HCT116 (cell line): ENCODE results near the gene SOCS1. TPM values are rescaled to one million over a fixed set of nuclear protein-coding genes. Genes with fewer than 3 reads are reported as not detected.

Source experiments
- ATAC-seq: fragments of 200-7000 bp; cut with Tn5 transposase; 2 replicates; pipeline ENCODE4 v1.9.1; 2020; ENCODE audit warnings: mild to moderate bottlenecking, moderate library complexity
- BruUV-seq: library from RNA; stranded (reverse); fragments of 400-500 nt; replicated peaks from 2 replicates; lab custom pipeline; 2021; lab: Mats Ljungman, UMichigan
- CTCF ChIA-PET: fragments of 300-600 bp; sonication (Branson Sonifier 250); formaldehyde crosslinking; loops from one replicate; lab custom pipeline; 2021; ENCODE audit warnings: antibody characterized with exemption; lab: Charles Lee
- POLR2A ChIA-PET: fragments of 300-600, 350-600 bp; sonication (Branson Sonifier 250); formaldehyde crosslinking; loops from one replicate; lab custom pipeline; 2021; ENCODE audit warnings: antibody characterized with exemption; lab: Charles Lee
- RAD21 ChIA-PET, 2 experiments: fragments of 300-600 bp; sonication (Branson Sonifier 250); formaldehyde crosslinking; loops; one replicate each; lab custom pipeline; 2023; ENCODE audit warnings: low total read pairs in 2 of 2; ENCODE audit not compliant: uncharacterized antibody in 2 of 2, unreplicated experiment in 2 of 2, low non-redundant PET in 1 of 2; lab: Charles Lee
- DNase-seq: peaks from one replicate; pipeline ENCODE4 v3.0.0-alpha.2; 2010; ENCODE audit warnings: low read depth, low spot score
- H2AFZ ChIP-seq: fragments of 200-600 bp; shearing (Covaris generic), sonication (generic); 2 replicates; pipeline ENCODE4 v1.6.1; 2017; ENCODE audit warnings: low read depth, mixed run types, mixed read lengths, antibody characterized with exemption, low read length; ENCODE audit not compliant: poor library complexity, severe bottlenecking
- H3K27ac ChIP-seq: 2 replicates; pipeline ENCODE4 v1.5.1; 2012; ENCODE audit warnings: low read depth, low read length
- H3K27me3 ChIP-seq: fragments of 200-600 bp; sonication (generic); 2 replicates; pipeline ENCODE4 v1.6.1; 2016; ENCODE audit warnings: mixed run types, low read length, mixed read lengths; ENCODE audit not compliant: insufficient read depth
- H3K36me3 ChIP-seq, 2 experiments: fragments of 200-500 bp in 1 of 2; fragments of 200-600 bp in 1 of 2; sonication (Bioruptor generic) in 1 of 2; sonication (generic) in 1 of 2; 2 replicates each; pipeline versions ENCODE4 v1.5.1 to v1.6.1; 2014 to 2016; ENCODE audit warnings: low read length in 2 of 2, inconsistent platforms in 1 of 2, mixed read lengths in 1 of 2, mixed run types in 1 of 2; ENCODE audit not compliant: insufficient read depth in 2 of 2, control insufficient read depth in 1 of 2
- H3K4me1 ChIP-seq, 2 experiments: fragments of 200-600 bp in 1 of 2; sonication (generic) in 1 of 2; 2 replicates each; pipeline versions ENCODE4 v1.5.1 to v1.6.1; 2012 to 2017; ENCODE audit warnings: low read length in 2 of 2, inconsistent platforms in 1 of 2, mild to moderate bottlenecking in 1 of 2, mixed read lengths in 1 of 2, mixed run types in 1 of 2, moderate library complexity in 1 of 2; ENCODE audit not compliant: insufficient read depth in 2 of 2, control insufficient read depth in 1 of 2
- H3K4me2 ChIP-seq: fragments of 200-600 bp; sonication (generic); 2 replicates; pipeline ENCODE4 v1.6.1; 2017; ENCODE audit warnings: mixed run types, low read length, mixed read lengths
- H3K4me3 ChIP-seq, 2 experiments: fragments of 200-600 bp in 1 of 2; sonication (generic) in 1 of 2; replicated peaks in 1 of 2; 2 replicates each; pipeline ENCODE4 v1.5.1; 2011 to 2016; ENCODE audit warnings: low read length in 2 of 2, control low read depth in 1 of 2, low read depth in 1 of 2, mild to moderate bottlenecking in 1 of 2, mixed read lengths in 1 of 2, mixed run types in 1 of 2
- H3K79me2 ChIP-seq: fragments of 200-600 bp; sonication (generic); 2 replicates; pipeline ENCODE4 v1.6.1; 2017; ENCODE audit warnings: mild to moderate bottlenecking, mixed run types, low read length, moderate library complexity, mixed read lengths; ENCODE audit not compliant: insufficient read depth
- H3K9ac ChIP-seq: fragments of 200-600 bp; sonication (generic); 2 replicates; pipeline ENCODE4 v1.6.1; 2016; ENCODE audit warnings: low read length, mixed read lengths
- H3K9me2 ChIP-seq: fragments of 200-600 bp; sonication (generic), shearing (Covaris generic); 2 replicates; pipeline ENCODE4 v1.6.1; 2017; ENCODE audit warnings: mixed run types, mild to moderate bottlenecking, moderate library complexity; ENCODE audit not compliant: insufficient read depth
- H3K9me3 ChIP-seq, 2 experiments: fragments of 200-500 bp in 1 of 2; fragments of 200-600 bp in 1 of 2; sonication (Bioruptor generic) in 1 of 2; sonication (generic) in 1 of 2; 2 replicates each; pipeline ENCODE4 v1.6.1; 2014 to 2017; ENCODE audit warnings: low read length in 2 of 2, mixed read lengths in 2 of 2, inconsistent platforms in 1 of 2, low read depth in 1 of 2, mild to moderate bottlenecking in 1 of 2, mixed run types in 1 of 2, moderate library complexity in 1 of 2; ENCODE audit not compliant: control insufficient read depth in 1 of 2, insufficient read depth in 1 of 2
- H4K20me1 ChIP-seq: fragments of 200-600 bp; sonication (generic), shearing (Covaris generic); 2 replicates; pipeline ENCODE4 v1.6.1; 2017; ENCODE audit warnings: mixed run types, mild to moderate bottlenecking, moderate library complexity; ENCODE audit not compliant: insufficient read depth
- ATF3 ChIP-seq: IDR thresholded peaks from 2 replicates; pipeline ENCODE4 v1.6.1; 2012
- CEBPB ChIP-seq: IDR thresholded peaks from 2 replicates; pipeline ENCODE4 v1.6.1; 2012; ENCODE audit warnings: low read depth
- CTCF ChIP-seq, 3 experiments: fragments of 200-600 bp in 1 of 3; sonication (generic) in 1 of 3; IDR thresholded peaks in 2 of 3; conservative IDR thresholded peaks in 1 of 3; 2 replicates each; pipeline ENCODE4 v1.5.1; 2012 to 2017; ENCODE audit warnings: low read depth in 2 of 3, low read length in 2 of 3, antibody characterized with exemption in 1 of 3, borderline replicate concordance in 1 of 3, control low read depth in 1 of 3, mild to moderate bottlenecking in 1 of 3, mixed read lengths in 1 of 3, mixed run types in 1 of 3, moderate library complexity in 1 of 3; ENCODE audit not compliant: insufficient read depth in 1 of 3
- ELF1 ChIP-seq: IDR thresholded peaks from 2 replicates; pipeline ENCODE4 v1.6.1; 2012; ENCODE audit warnings: low read depth, borderline replicate concordance
- EZH2 ChIP-seq: fragments of 200-600 bp; sonication (generic); IDR thresholded peaks from 2 replicates; pipeline ENCODE4 v1.6.1; 2017; ENCODE audit warnings: antibody characterized with exemption, mixed run types
- EZH2phosphoT487 ChIP-seq: fragments of 200-600 bp; IDR thresholded peaks from 2 replicates; pipeline ENCODE4 v1.6.1; 2018; ENCODE audit warnings: antibody characterized with exemption, borderline replicate concordance
- FOSL1 ChIP-seq: IDR thresholded peaks from 2 replicates; pipeline ENCODE4 v1.6.1; 2012; ENCODE audit warnings: low read depth
- JUND ChIP-seq: IDR thresholded peaks from 2 replicates; pipeline ENCODE4 v1.6.1; 2012
- MAX ChIP-seq: IDR thresholded peaks from 2 replicates; pipeline ENCODE4 v1.6.1; 2012
- POLR2A ChIP-seq: IDR thresholded peaks from 2 replicates; pipeline ENCODE4 v1.7.0; 2011; ENCODE audit warnings: borderline replicate concordance; ENCODE audit not compliant: insufficient read depth, insufficient read length; ENCODE audit errors: extremely low read depth
- POLR2AphosphoS5 ChIP-seq: IDR thresholded peaks from 2 replicates; pipeline ENCODE4 v1.6.1; 2011; ENCODE audit warnings: mild to moderate bottlenecking, low read depth, low read length, moderate library complexity
- REST ChIP-seq: IDR thresholded peaks from 2 replicates; pipeline ENCODE4 v1.6.1; 2012; ENCODE audit warnings: low read depth
- SIN3A ChIP-seq: IDR thresholded peaks from 2 replicates; pipeline ENCODE4 v1.6.1; 2012; ENCODE audit warnings: low read depth
- SRF ChIP-seq: IDR thresholded peaks from 2 replicates; pipeline ENCODE4 v1.6.1; 2012; ENCODE audit warnings: low read depth
- ZBTB33 ChIP-seq: IDR thresholded peaks from 2 replicates; pipeline ENCODE4 v1.6.1; 2011; ENCODE audit warnings: mild to moderate bottlenecking, low read length, moderate library complexity; ENCODE audit not compliant: insufficient replicate concordance; ENCODE audit errors: extremely low read depth
- ZNF274 ChIP-seq: fragments of 200-500 bp; sonication (Bioruptor generic); IDR thresholded peaks from 2 replicates; pipeline ENCODE4 v1.6.1; 2014; ENCODE audit warnings: mild to moderate bottlenecking, low read depth, low read length, inconsistent platforms
- intact Hi-C: fragments of 100-400 bp; cut with micrococcal nuclease; formaldehyde crosslinking; loops from 2 replicates; pipeline ENCODE4 v1.10.0; 2022
- total RNA-seq: library from RNA; stranded (reverse); gene quantifications from one replicate; pipeline ENCODE4 v1.2.1, GENCODE V29; 2021; ENCODE audit not compliant: unreplicated experiment

Gene SOCS1
- total RNA-seq, 1 experiment from 2014 or later, result 4.9 TPM

GRCh38 chr16:11212798-11213196, 43.2 kb downstream of the SOCS1 start:
- Histone ChIP-seq H3K9me3 (peaks cover 0 to 14% of the 10 kb centered on the region in 2 experiments; a peak in 2 of 4 replicates), H4K20me1 (no peaks in the 10 kb centered on the region), H3K4me2 (no peak overlapping the region), H3K9ac (no peak overlapping the region), H3K9me2 (no peaks in the 10 kb centered on the region), H3K27ac (no peak overlapping the region), H2AFZ (no peak overlapping the region), H3K4me3 (no peak overlapping the region), H3K79me2 (no peaks in the 10 kb centered on the region), H3K36me3 (no peaks in the 10 kb centered on the region), H3K27me3 (no peaks in the 10 kb centered on the region), H3K4me1 (no peaks in the 10 kb centered on the region)
- ChIA-PET RAD21 (no interaction called here), CTCF (no interaction called here), POLR2A (no interaction called here)
- no TSS peak for BruUV-seq
- intact Hi-C loops, result no loop called here
- ATAC-seq (no peak), DNase-seq (no peak)
- TF ChIP-seq FOSL1, result no peak
- TF ChIP-seq ATF3, result no peak
- no peak for TF ChIP-seq SRF
- TF ChIP-seq EZH2, result no peak
- TF ChIP-seq CTCF (IDR thresholded peaks at IDR 0.05 in 2 of 3, conservative IDR thresholded peaks at IDR 0.05 in 1 of 3; ENCODE audit: borderline replicate concordance in 1 of 3, insufficient read depth in 1 of 3, low read depth in 2 of 3, low read length in 2 of 3), result no peak
- TF ChIP-seq SIN3A, result no peak
- TF ChIP-seq ELF1, result no peak
- TF ChIP-seq MAX, result no peak
- no peak for TF ChIP-seq EZH2phosphoT487
- TF ChIP-seq POLR2A, result no peak
- no peak for TF ChIP-seq ZBTB33
- TF ChIP-seq CEBPB, result no peak
- no peak for TF ChIP-seq JUND
- no peak for TF ChIP-seq POLR2AphosphoS5
- no peak for TF ChIP-seq ZNF274
- TF ChIP-seq REST, result no peak
